Activated CD4-positive, alpha-beta T cell treated with anti-CD3 and anti-CD28 coated beads, Interleukin-2, amount 50 U/mL, for 4 hours (primary cell): Measurements from ENCODE around the gene BCAR3.

Experiments
- DNase-seq, 2 experiments: peaks; one replicate each; pipeline ENCODE4 v3.0.0-alpha.2; 2020

Gene BCAR3

GRCh38 chr1:93532780-93533378 lies 148.8 kb downstream of the BCAR3 start:
- DNase-seq: no peak

GRCh38 chr1:93531193-93531592 lies 150.4 kb downstream of the BCAR3 start:
- no peak for DNase-seq

GRCh38 chr1:93528412-93528811 lies 153.2 kb downstream of the BCAR3 start:
- no peak for DNase-seq

- DNase-seq: no peak
Measured at GRCh38 chr1:93526431-93526830, 155.2 kb downstream of the BCAR3 start.

- DNase-seq: no peak
Measured at GRCh38 chr1:93525431-93525830, 156.2 kb downstream of the BCAR3 start.

- DNase-seq: no peak
Measured at GRCh38 chr1:93522721-93523120, 158.9 kb downstream of the BCAR3 start.

GRCh38 chr1:93521618-93522017 lies 160.0 kb downstream of the BCAR3 start:
- DNase-seq: no peak

- no peak for DNase-seq
Measured at GRCh38 chr1:93519199-93519829, 162.3 kb downstream of the BCAR3 start.

GRCh38 chr1:93518516-93518915 lies 163.1 kb downstream of the BCAR3 start:
- DNase-seq: no peak

GRCh38 chr1:93516164-93516563 lies 165.5 kb downstream of the BCAR3 start:
- no peak for DNase-seq
